ENCODE results near the gene DACT1.

Gene DACT1

DNA sequence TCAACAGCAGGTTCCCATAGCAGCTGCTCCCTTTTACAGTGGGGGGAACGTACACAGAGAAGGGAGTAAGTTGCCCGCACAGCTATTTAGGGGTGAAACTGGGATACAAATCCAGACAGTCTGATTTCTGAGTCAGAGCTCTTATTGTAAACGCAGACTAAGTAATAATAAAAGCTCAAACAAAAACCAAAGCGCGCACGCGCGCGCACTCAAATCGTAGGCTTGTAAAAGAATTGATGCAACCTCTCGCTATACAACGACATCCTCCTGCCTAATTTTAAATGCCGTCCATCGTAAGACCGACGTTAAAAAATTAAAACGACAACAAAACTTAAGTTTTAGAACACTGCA is 747 bp upstream of the DACT1 start:
- TF ChIP-seq, protein P1, sequence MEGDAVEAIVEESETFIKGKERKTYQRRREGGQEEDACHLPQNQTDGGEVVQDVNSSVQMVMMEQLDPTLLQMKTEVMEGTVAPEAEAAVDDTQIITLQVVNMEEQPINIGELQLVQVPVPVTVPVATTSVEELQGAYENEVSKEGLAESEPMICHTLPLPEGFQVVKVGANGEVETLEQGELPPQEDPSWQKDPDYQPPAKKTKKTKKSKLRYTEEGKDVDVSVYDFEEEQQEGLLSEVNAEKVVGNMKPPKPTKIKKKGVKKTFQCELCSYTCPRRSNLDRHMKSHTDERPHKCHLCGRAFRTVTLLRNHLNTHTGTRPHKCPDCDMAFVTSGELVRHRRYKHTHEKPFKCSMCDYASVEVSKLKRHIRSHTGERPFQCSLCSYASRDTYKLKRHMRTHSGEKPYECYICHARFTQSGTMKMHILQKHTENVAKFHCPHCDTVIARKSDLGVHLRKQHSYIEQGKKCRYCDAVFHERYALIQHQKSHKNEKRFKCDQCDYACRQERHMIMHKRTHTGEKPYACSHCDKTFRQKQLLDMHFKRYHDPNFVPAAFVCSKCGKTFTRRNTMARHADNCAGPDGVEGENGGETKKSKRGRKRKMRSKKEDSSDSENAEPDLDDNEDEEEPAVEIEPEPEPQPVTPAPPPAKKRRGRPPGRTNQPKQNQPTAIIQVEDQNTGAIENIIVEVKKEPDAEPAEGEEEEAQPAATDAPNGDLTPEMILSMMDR (conservative IDR thresholded peaks at IDR 0.05) = no peak
- no peak overlapping the region; the same call in 1 of the 2 replicates for H3K27ac ChIP-seq

GRCh38 chr14:58638231-58639197 is 752 bp downstream of the DACT1 start:
- TF ChIP-seq, protein P1 (conservative IDR thresholded peaks at IDR 0.05) = peak; percentile 7; the same call in 1 of the 2 replicates
- peak overlapping the region; percentile 38 for H3K27ac ChIP-seq

DNA sequence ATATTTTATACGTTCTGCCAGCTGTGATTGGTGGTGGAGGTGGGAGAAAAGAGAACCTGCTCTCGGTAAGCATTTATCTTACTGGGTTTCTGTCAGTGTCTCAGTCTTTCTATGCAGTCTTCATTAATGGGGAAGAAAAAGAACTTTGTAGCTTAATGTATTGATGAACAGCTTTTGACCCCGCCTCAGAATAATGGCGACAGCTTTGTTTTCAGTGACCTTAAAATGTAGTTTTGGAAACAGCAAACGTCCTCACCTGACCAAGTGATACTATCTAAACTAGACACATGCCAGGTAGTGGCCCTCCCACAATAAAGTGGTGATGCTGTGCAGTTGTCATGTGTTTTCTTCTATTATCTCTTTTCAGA is 1.4 kb downstream of the DACT1 start:
- no peak overlapping the region for H3K27ac ChIP-seq
- TF ChIP-seq, protein P1 (conservative IDR thresholded peaks at IDR 0.05) = no peak

DNA sequence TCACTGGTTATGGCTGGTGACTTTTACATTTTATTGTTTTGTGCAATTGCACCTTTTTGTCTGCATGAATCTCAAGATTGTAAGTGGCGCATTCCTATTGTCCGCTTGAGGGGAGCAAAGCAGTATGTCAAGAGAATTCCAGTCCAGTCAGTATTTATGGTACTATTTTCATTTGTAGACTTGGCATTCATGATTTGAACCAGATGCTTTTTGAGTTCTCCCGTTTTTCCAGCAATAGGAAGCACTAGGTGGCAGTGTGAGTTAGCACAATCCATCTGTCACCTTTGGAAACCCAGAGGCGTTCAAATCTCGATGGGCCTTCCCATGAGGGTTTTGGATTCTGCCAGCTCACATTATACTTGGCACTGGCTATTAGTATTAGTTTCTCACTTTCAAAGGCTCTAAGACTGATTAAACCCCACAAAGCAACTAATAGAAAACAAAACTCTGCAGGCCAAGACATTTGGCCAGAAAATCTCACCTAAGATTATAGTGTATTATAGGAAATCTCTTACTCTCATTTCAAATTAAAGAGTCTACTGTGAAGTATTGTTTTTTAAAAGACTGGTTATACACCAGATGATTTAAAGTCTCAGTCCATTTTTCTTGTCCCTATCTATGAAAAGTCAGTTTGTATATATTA is 2.2 kb downstream of the DACT1 start:
- TF ChIP-seq, protein P1 (conservative IDR thresholded peaks at IDR 0.05) = peak; percentile 77
- H3K27ac ChIP-seq = no peak overlapping the region

- no peak overlapping the region for H3K27ac ChIP-seq
- TF ChIP-seq, protein P1 (conservative IDR thresholded peaks at IDR 0.05) = no peak
Observed at GRCh38 chr14:58640959-58641358, 3.2 kb downstream of the DACT1 start.

DNA sequence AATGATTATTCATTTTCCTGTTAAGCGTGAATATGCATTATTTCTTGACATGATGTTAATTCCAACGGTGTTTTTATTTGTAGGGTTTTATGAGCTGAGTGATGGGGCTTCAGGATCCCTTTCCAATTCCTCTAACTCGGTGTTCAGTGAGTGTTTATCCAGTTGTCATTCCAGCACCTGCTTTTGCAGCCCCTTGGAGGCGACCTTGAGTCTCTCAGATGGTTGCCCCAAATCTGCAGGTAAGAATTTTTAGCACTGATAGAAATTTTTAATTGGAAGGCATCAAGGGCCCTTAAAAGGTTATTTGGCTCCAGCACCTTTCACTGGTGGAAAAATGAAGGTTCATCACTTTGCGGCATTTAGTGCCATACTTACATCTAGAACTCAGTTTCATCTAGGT is 3.7 kb downstream of the DACT1 start:
- TF ChIP-seq, protein P1 (conservative IDR thresholded peaks at IDR 0.05) = no peak; the same call in 1 of the 2 replicates
- no peak overlapping the region for H3K27ac ChIP-seq

- no peak overlapping the region for H3K27ac ChIP-seq
- TF ChIP-seq, protein P1 (conservative IDR thresholded peaks at IDR 0.05) = no peak
Observed at GRCh38 chr14:58643366-58643765, 5.6 kb downstream of the DACT1 start.
